ENCODE measurements around the gene STS. TPM values are rescaled to one million over a fixed set of nuclear protein-coding genes. Genes with fewer than 3 reads are reported as not detected.
"Not testable (repeated sequence)": the region's sequence is repeated elsewhere in the genome, so short reads cannot be mapped to it uniquely, and the experiment has no call there.

The STS gene
- total and polyA plus RNA-seq, 5 experiments from 2014 or later: 0.52 to 0.66 (median 0.56) TPM

DNA sequence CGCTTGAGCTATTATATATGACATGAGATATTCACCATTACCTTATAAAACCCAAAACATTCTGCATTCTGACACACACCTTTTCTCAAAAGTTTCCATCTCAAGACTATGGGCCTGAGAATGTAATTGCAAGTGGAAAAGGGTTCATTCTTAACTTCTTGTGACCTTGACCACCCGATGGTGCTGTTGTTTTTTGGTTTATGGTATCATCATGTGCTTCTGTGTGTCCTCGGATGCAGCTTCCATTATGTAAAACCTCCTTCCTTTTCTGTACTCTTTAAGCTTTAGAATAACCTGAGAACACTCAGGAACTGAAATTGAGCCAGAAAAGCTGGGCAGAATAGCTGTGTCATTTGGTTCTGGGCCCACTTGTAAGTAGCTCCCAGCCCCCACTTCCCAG is 16.7 kb downstream of the STS start:
- Mint-ChIP-seq H3K4me1 (no peaks in the 10 kb centered on the region), H3K9me3 (peaks cover 0 to 5% (median 0%) of the 10 kb centered on the region in 9 donors), H3K27ac (no peak overlapping the region), H3K4me3 (no peak overlapping the region), H3K36me3 (peaks cover 0 to 3% (median 0%) of the 10 kb centered on the region in 3 donors), H3K27me3 (no peaks in the 10 kb centered on the region)
- ATAC-seq: no peak
- DNase-seq: no peak
- POLR2A ChIA-PET: no interaction called here

DNA sequence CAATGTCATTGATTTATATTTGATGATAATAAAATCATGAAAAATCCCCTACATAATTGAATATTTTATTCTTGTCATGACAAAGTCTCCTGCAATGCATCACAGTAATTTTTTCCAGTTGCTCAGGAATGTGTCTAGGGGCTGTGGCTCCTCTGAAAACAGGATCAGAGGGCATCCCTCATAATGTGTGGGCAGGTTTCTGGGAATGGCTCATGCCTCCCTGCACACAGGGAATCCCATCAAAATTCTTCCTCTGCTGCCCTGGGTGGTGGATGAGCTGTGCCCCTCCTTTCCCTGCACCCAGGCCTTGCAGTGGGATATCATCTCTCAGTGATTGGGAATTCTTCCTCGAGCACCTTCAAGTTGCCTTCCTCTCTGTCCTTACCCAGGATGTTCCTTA is 20.9 kb downstream of the STS start:
- no peak for ATAC-seq
- Mint-ChIP-seq H3K9me3 (peaks cover 0 to 8% (median 0%) of the 10 kb centered on the region in 9 donors), H3K27ac (no peak overlapping the region), H3K4me3 (no peak overlapping the region), H3K4me1 (no peaks in the 10 kb centered on the region), H3K36me3 (peaks cover 0 to 6% (median 0%) of the 10 kb centered on the region in 3 donors), H3K27me3 (no peaks in the 10 kb centered on the region)
- POLR2A ChIA-PET: no interaction called here
- no peak for DNase-seq

DNA sequence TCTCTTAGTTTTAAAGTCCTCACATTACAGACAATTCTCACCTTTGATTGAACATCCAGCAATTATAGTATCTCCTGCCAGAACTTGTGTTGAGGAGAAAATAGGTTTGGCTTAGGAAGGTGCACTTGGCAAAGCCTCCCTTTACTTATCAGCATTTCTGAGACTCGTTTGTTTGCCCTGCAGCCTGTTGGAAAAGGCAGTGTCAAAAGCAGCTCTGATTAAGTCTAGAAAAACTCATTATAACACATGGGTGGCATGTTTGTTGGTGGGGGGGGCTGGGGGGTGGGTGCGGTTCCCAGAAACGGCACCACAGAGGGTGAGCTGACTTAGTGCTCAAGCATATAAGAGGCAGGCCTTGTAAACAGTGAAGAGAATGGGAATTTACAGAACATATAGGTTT is 22.1 kb downstream of the STS start:
- no peak overlapping the region for H3K4me3 Mint-ChIP-seq
- no peak overlapping the region for H3K27ac Mint-ChIP-seq
- no peak for DNase-seq
- H3K36me3 Mint-ChIP-seq: peaks cover 0 to 6% (median 1%) of the 10 kb centered on the region in 3 donors
- no peaks in the 10 kb centered on the region for H3K4me1 Mint-ChIP-seq
- ATAC-seq: no peak
- H3K9me3 Mint-ChIP-seq: peaks cover 0 to 8% (median 0%) of the 10 kb centered on the region in 9 donors
- POLR2A ChIA-PET: no interaction called here
- H3K27me3 Mint-ChIP-seq: no peaks in the 10 kb centered on the region

DNA sequence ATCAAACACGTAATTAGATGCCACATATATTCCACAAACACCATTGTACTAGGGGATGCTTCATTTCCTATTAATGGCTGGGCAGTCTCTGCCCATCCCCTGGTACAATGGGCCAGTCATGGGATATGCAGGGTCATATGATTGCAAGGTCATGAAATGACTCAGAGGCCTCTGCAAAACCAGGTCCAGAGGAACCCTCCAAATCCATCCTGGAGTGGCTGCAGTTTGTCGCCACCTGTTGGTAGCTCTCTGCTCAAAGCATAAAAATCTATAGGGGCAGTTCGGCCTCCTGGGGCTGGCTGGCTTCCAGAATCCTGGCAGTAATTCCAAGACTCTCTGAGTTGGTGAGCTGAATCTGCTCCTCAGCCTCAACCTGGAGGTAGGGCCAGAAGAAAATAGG is 23.4 kb downstream of the STS start:
- POLR2A ChIA-PET: no interaction called here
- H3K27me3 Mint-ChIP-seq: no peaks in the 10 kb centered on the region
- DNase-seq (peak in 6 of 10 donors; percentile 12 to 59 (median 19)), ATAC-seq (no peak)
- no peak overlapping the region for H3K4me3 Mint-ChIP-seq
- peaks cover 0 to 8% (median 0%) of the 10 kb centered on the region in 9 donors for H3K9me3 Mint-ChIP-seq
- no peak overlapping the region for H3K27ac Mint-ChIP-seq
- no peaks in the 10 kb centered on the region for H3K4me1 Mint-ChIP-seq
- peaks cover 0 to 6% (median 1%) of the 10 kb centered on the region in 3 donors for H3K36me3 Mint-ChIP-seq

GRCh38 chrX:7178859-7179258 is 31.3 kb downstream of the STS start:
- H3K27me3 Mint-ChIP-seq, H3K4me1 Mint-ChIP-seq, H3K4me3 Mint-ChIP-seq, H3K36me3 Mint-ChIP-seq, POLR2A ChIA-PET, H3K9me3 Mint-ChIP-seq, DNase-seq, H3K27ac Mint-ChIP-seq, ATAC-seq: not testable (repeated sequence)

GRCh38 chrX:7179446-7179845 is 31.9 kb downstream of the STS start:
- H3K9me3 Mint-ChIP-seq: peaks cover 0 to 3% (median 0%) of the 10 kb centered on the region in 9 donors
- DNase-seq (no peak), ATAC-seq (no peak)
- no peaks in the 10 kb centered on the region for H3K4me1 Mint-ChIP-seq
- H3K27ac Mint-ChIP-seq: no peak overlapping the region
- peaks cover 0 to 7% (median 3%) of the 10 kb centered on the region in 3 donors for H3K36me3 Mint-ChIP-seq
- POLR2A ChIA-PET: no interaction called here
- no peak overlapping the region for H3K4me3 Mint-ChIP-seq
- no peaks in the 10 kb centered on the region for H3K27me3 Mint-ChIP-seq

DNA sequence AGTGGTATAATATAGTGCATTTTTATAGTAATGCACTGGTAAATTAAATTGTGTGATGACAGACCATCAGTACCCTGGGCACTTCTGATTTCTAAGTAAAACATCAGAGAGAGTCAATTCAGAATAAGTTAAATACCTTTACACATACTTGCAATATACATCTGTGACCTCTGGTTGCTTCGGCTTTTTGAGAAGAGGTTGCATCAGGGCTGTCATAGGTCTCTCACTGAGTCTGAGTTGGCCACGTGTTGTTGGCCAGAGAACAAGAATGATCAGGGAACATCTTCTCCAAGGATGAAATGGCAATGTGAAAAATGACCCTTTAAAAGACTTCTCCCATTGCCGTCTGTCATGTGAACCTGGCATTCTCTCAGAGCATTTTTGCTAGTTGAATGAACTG is 37.3 kb downstream of the STS start:
- ATAC-seq: no peak
- Mint-ChIP-seq H3K9me3 (peaks cover 0 to 2% (median 0%) of the 10 kb centered on the region in 9 donors), H3K27me3 (no peaks in the 10 kb centered on the region), H3K36me3 (peaks cover 0 to 7% (median 3%) of the 10 kb centered on the region in 3 donors), H3K4me1 (no peaks in the 10 kb centered on the region), H3K4me3 (no peak overlapping the region), H3K27ac (no peak overlapping the region)
- DNase-seq: no peak
- POLR2A ChIA-PET: no interaction called here

DNA sequence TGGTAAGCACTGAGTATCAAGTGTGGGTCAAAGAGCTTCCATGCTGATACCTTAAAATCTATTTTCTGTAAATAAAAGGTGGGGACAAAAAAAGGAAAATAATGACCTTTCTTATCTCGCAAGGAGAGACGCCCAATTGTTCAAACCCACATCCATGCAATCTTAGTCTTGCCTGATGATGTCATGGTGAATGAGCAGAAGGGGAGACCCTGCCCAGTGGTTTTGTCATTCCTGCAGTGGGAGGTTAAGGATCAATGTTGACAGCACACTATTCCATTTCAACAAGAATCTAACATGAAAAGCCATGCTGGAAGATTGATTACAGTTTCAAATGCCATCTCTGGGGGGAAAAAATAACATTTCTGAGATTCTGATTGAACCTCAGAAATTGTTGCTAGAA is 41.2 kb downstream of the STS start:
- Mint-ChIP-seq H3K27ac (no peak overlapping the region), H3K36me3 (no peaks in the 10 kb centered on the region), H3K9me3 (peaks cover 0 to 5% (median 0%) of the 10 kb centered on the region in 9 donors), H3K27me3 (no peaks in the 10 kb centered on the region), H3K4me1 (no peaks in the 10 kb centered on the region), H3K4me3 (no peak overlapping the region)
- no peak for ATAC-seq
- DNase-seq: no peak
- POLR2A ChIA-PET: no interaction called here

DNA sequence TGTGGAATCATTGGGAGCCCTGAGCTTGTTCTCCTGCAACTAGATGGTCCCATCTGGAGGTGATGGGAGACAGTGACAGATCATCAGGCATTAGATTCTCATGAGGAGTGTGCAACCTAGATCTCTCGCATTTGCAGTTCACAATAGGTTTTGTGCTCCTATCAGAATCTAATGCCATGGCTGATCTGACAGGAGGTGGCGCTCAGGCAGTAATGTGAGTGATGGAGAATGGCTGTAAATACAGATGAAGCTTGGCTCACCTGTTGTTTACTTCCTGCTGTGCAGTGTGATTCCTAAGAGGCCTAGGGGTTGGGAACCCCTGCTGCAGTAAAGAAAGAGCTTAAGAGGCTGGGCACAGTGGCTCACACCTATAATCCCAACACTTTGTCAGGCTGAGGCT is 42.6 kb downstream of the STS start:
- Mint-ChIP-seq H3K9me3 (peaks cover 0 to 5% (median 0%) of the 10 kb centered on the region in 9 donors), H3K4me1 (no peaks in the 10 kb centered on the region), H3K27me3 (no peaks in the 10 kb centered on the region), H3K27ac (no peak overlapping the region), H3K4me3 (no peak overlapping the region), H3K36me3 (no peaks in the 10 kb centered on the region)
- no peak for ATAC-seq
- no peak for DNase-seq
- POLR2A ChIA-PET: no interaction called here

GRCh38 chrX:7191681-7192110 is 44.2 kb downstream of the STS start:
- POLR2A ChIA-PET: no interaction called here
- no peaks in the 10 kb centered on the region for H3K4me1 Mint-ChIP-seq
- no peaks in the 10 kb centered on the region for H3K36me3 Mint-ChIP-seq
- H3K4me3 Mint-ChIP-seq: no peak overlapping the region
- H3K9me3 Mint-ChIP-seq: peaks cover 0 to 5% (median 0%) of the 10 kb centered on the region in 9 donors
- DNase-seq (no peak), ATAC-seq (no peak)
- H3K27ac Mint-ChIP-seq: no peak overlapping the region
- H3K27me3 Mint-ChIP-seq: no peaks in the 10 kb centered on the region

GRCh38 chrX:7192871-7193270 is 45.4 kb downstream of the STS start:
- POLR2A ChIA-PET: no interaction called here
- Mint-ChIP-seq H3K4me3 (no peak overlapping the region), H3K36me3 (no peaks in the 10 kb centered on the region), H3K27me3 (no peaks in the 10 kb centered on the region), H3K4me1 (no peaks in the 10 kb centered on the region), H3K9me3 (peaks cover 0 to 5% (median 0%) of the 10 kb centered on the region in 9 donors), H3K27ac (no peak overlapping the region)
- ATAC-seq (no peak), DNase-seq (no peak)

DNA sequence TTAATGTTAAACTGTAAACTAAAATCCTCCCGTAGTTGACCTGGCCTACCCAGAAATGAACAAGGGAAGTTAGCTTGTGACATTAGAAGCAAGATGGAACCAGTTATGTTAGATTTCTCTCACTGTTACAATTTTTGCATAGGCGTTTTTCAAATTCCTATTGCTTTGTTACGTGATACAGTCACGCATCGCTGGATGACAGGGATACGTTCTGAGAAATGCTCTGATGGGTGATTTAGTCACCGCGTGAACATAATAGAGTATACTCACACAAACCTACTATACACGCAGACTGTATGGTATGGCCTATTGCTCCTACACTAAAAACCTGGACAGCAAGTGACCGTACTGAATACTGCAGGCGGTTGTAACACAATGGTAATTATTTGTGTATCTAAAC is 47.1 kb downstream of the STS start:
- no peak overlapping the region for H3K4me3 Mint-ChIP-seq
- ATAC-seq (no peak), DNase-seq (no peak)
- no peak overlapping the region for H3K27ac Mint-ChIP-seq
- no peaks in the 10 kb centered on the region for H3K36me3 Mint-ChIP-seq
- POLR2A ChIA-PET: no interaction called here
- peaks cover 0 to 1% (median 0%) of the 10 kb centered on the region in 4 donors for H3K4me1 Mint-ChIP-seq
- H3K27me3 Mint-ChIP-seq: no peaks in the 10 kb centered on the region
- peaks cover 0 to 5% (median 0%) of the 10 kb centered on the region in 9 donors for H3K9me3 Mint-ChIP-seq
